HUES6 (cell line): ENCODE results near the gene OLFM1.
A peak's percentile ranks its signal among the peaks of the same experiment; 100 is the strongest.

Experiments
- H3K27ac ChIP-seq: 2 replicates; pipeline ENCODE4 v1.7.0; 2013; ENCODE audit warnings: low read depth, mild to moderate bottlenecking, low read length, inconsistent platforms
- H3K27me3 ChIP-seq: 2 replicates; pipeline ENCODE4 v1.6.1; 2013; ENCODE audit warnings: low read length; ENCODE audit not compliant: control insufficient read depth, insufficient read depth
- H3K36me3 ChIP-seq: 2 replicates; pipeline ENCODE4 v1.6.1; 2013; ENCODE audit warnings: low read length; ENCODE audit not compliant: control insufficient read depth, insufficient read depth
- H3K4me1 ChIP-seq: 2 replicates; pipeline ENCODE4 v1.6.1; 2013; ENCODE audit warnings: low read length; ENCODE audit not compliant: control insufficient read depth, insufficient read depth
- H3K4me3 ChIP-seq: 2 replicates; pipeline ENCODE4 v1.5.1; 2013; ENCODE audit warnings: low read depth, low read length
- H3K9ac ChIP-seq: one replicate; pipeline ENCODE4 v1.6.1; 2013; ENCODE audit warnings: mild to moderate bottlenecking, low read length
- H3K9me3 ChIP-seq: 2 replicates; pipeline ENCODE4 v1.6.1; 2013; ENCODE audit warnings: low read depth, low read length; ENCODE audit not compliant: control insufficient read depth, insufficient read depth

Gene OLFM1

GRCh38 chr9:135087489-135087792, at the start of gene OLFM1:
OLFM1 (plus strand) TSS chr9:135087668; CDS start chr9:135087990, 322 bp downstream.
- peaks cover 44% of the 10 kb centered on the region for H3K27me3 ChIP-seq
- peaks cover 10% of the 10 kb centered on the region for H3K4me1 ChIP-seq
- H3K36me3 ChIP-seq = peaks cover 12% of the 10 kb centered on the region
- peak within 1 kb of the TSS; percentile 37 for H3K9ac ChIP-seq
- no peak within 1 kb of the TSS for H3K27ac ChIP-seq
- H3K4me3 ChIP-seq = peak within 1 kb of the TSS; percentile 67
- H3K9me3 ChIP-seq = no peaks in the 10 kb centered on the region

- Histone ChIP-seq H3K9me3 (no peaks in the 10 kb centered on the region), H3K27me3 (no peaks in the 10 kb centered on the region; the same call in 1 of the 2 replicates), H3K4me3 (no peak overlapping the region), H3K4me1 (no peaks in the 10 kb centered on the region), H3K9ac (no peak overlapping the region), H3K36me3 (no peaks in the 10 kb centered on the region), H3K27ac (no peak overlapping the region)
Measured at GRCh38 chr9:135038331-135038730, 49.1 kb upstream of the OLFM1 start.

GRCh38 chr9:135038826-135039225, 48.6 kb upstream of the OLFM1 start:
- Histone ChIP-seq H3K4me1 (no peaks in the 10 kb centered on the region), H3K9ac (no peak overlapping the region), H3K9me3 (no peaks in the 10 kb centered on the region), H3K27ac (no peak overlapping the region), H3K36me3 (no peaks in the 10 kb centered on the region), H3K27me3 (no peaks in the 10 kb centered on the region; the same call in 1 of the 2 replicates), H3K4me3 (no peak overlapping the region)

- Histone ChIP-seq H3K27me3 (no peaks in the 10 kb centered on the region; the same call in 1 of the 2 replicates), H3K9ac (no peak overlapping the region), H3K9me3 (no peaks in the 10 kb centered on the region), H3K36me3 (no peaks in the 10 kb centered on the region), H3K4me1 (no peaks in the 10 kb centered on the region), H3K4me3 (no peak overlapping the region), H3K27ac (no peak overlapping the region)
Measured at GRCh38 chr9:135039266-135039870, 48.1 kb upstream of the OLFM1 start.

GRCh38 chr9:135039916-135040645, 47.4 kb upstream of the OLFM1 start:
- H3K9ac ChIP-seq = no peak overlapping the region
- no peaks in the 10 kb centered on the region; the same call in 1 of the 2 replicates for H3K27me3 ChIP-seq
- no peaks in the 10 kb centered on the region for H3K9me3 ChIP-seq
- no peaks in the 10 kb centered on the region for H3K4me1 ChIP-seq
- no peak overlapping the region for H3K4me3 ChIP-seq
- no peaks in the 10 kb centered on the region for H3K36me3 ChIP-seq
- no peak overlapping the region for H3K27ac ChIP-seq

GRCh38 chr9:135040892-135041291, 46.6 kb upstream of the OLFM1 start:
- H3K4me3 ChIP-seq = no peak overlapping the region
- no peaks in the 10 kb centered on the region; the same call in 1 of the 2 replicates for H3K27me3 ChIP-seq
- no peak overlapping the region for H3K9ac ChIP-seq
- no peaks in the 10 kb centered on the region for H3K9me3 ChIP-seq
- no peak overlapping the region for H3K27ac ChIP-seq
- no peaks in the 10 kb centered on the region for H3K4me1 ChIP-seq
- H3K36me3 ChIP-seq = no peaks in the 10 kb centered on the region

GRCh38 chr9:135043345-135043744, 44.1 kb upstream of the OLFM1 start:
- H3K27me3 ChIP-seq = no peaks in the 10 kb centered on the region; the same call in 1 of the 2 replicates
- no peak overlapping the region for H3K9ac ChIP-seq
- no peak overlapping the region for H3K27ac ChIP-seq
- H3K4me1 ChIP-seq = no peaks in the 10 kb centered on the region
- no peaks in the 10 kb centered on the region for H3K9me3 ChIP-seq
- no peaks in the 10 kb centered on the region for H3K36me3 ChIP-seq
- no peak overlapping the region for H3K4me3 ChIP-seq

GRCh38 chr9:135045264-135045927, 42.1 kb upstream of the OLFM1 start:
- Histone ChIP-seq H3K4me1 (no peaks in the 10 kb centered on the region), H3K27me3 (no peaks in the 10 kb centered on the region), H3K9ac (no peak overlapping the region), H3K4me3 (no peak overlapping the region), H3K9me3 (no peaks in the 10 kb centered on the region), H3K27ac (no peak overlapping the region), H3K36me3 (no peaks in the 10 kb centered on the region)

GRCh38 chr9:135045928-135046738, 41.3 kb upstream of the OLFM1 start:
- Histone ChIP-seq H3K4me3 (no peak overlapping the region), H3K27me3 (no peaks in the 10 kb centered on the region), H3K9me3 (no peaks in the 10 kb centered on the region), H3K9ac (no peak overlapping the region), H3K36me3 (no peaks in the 10 kb centered on the region), H3K27ac (no peak overlapping the region), H3K4me1 (no peaks in the 10 kb centered on the region)

- H3K9me3 ChIP-seq = no peaks in the 10 kb centered on the region
- no peaks in the 10 kb centered on the region for H3K36me3 ChIP-seq
- H3K4me1 ChIP-seq = no peaks in the 10 kb centered on the region
- no peak overlapping the region for H3K27ac ChIP-seq
- H3K9ac ChIP-seq = no peak overlapping the region
- H3K27me3 ChIP-seq = no peaks in the 10 kb centered on the region
- no peak overlapping the region for H3K4me3 ChIP-seq
Measured at GRCh38 chr9:135046739-135047350, 40.6 kb upstream of the OLFM1 start.
